ENCODE measurements around the gene ARVCF. TPM values are rescaled to one million over a fixed set of nuclear protein-coding genes. Genes with fewer than 3 reads are reported as not detected.

ARVCF gene
- total and polyA plus RNA-seq, 2 of the 8 experiments (the other 6 are each of a cell fraction or from before 2014, with no cell fraction given), result 31.0 to 43.2 TPM

- TF ChIP-seq EZH2 (IDR thresholded peaks at IDR 0.05; ENCODE audit: low read depth, low read length, severe bottlenecking) (no peak), CEBPB (IDR thresholded peaks at IDR 0.05; ENCODE audit: low read depth, low read length) (no peak), JUN (IDR thresholded peaks at IDR 0.05; ENCODE audit: low read depth, low read length) (no peak), CHD1 (IDR thresholded peaks at IDR 0.05; ENCODE audit: low read depth, low read length) (no peak), CTCF (IDR thresholded peaks at IDR 0.05; ENCODE audit: control extremely low read depth in 1 of 3, insufficient read depth in 1 of 3, low read depth in 1 of 3, low read length in 3 of 3) (no peak), ZNF274 (IDR thresholded peaks at IDR 0.05; ENCODE audit: borderline replicate concordance, extremely low read depth, low read length) (no peak), YY1 (IDR thresholded peaks at IDR 0.05; ENCODE audit: low read depth, low read length) (no peak), MAFK (IDR thresholded peaks at IDR 0.05; ENCODE audit: low read depth, low read length) (no peak)
Observed at GRCh38 chr22:19963863-19964642, 52.6 kb downstream of the ARVCF start (continued).
